ENCODE data around the gene G6PC3.

Gene G6PC3

GRCh38 chr17:44091200-44091997 lies 20.9 kb downstream of the G6PC3 start:
- no peak overlapping the region for H3K4me3 ChIP-seq (ENCODE audit: low read depth, low read length)
- TF ChIP-seq, protein P1, sequence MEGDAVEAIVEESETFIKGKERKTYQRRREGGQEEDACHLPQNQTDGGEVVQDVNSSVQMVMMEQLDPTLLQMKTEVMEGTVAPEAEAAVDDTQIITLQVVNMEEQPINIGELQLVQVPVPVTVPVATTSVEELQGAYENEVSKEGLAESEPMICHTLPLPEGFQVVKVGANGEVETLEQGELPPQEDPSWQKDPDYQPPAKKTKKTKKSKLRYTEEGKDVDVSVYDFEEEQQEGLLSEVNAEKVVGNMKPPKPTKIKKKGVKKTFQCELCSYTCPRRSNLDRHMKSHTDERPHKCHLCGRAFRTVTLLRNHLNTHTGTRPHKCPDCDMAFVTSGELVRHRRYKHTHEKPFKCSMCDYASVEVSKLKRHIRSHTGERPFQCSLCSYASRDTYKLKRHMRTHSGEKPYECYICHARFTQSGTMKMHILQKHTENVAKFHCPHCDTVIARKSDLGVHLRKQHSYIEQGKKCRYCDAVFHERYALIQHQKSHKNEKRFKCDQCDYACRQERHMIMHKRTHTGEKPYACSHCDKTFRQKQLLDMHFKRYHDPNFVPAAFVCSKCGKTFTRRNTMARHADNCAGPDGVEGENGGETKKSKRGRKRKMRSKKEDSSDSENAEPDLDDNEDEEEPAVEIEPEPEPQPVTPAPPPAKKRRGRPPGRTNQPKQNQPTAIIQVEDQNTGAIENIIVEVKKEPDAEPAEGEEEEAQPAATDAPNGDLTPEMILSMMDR (IDR thresholded peaks at IDR 0.05; ENCODE audit: borderline replicate concordance, insufficient read depth, low read depth, low read length) = no peak

DNA sequence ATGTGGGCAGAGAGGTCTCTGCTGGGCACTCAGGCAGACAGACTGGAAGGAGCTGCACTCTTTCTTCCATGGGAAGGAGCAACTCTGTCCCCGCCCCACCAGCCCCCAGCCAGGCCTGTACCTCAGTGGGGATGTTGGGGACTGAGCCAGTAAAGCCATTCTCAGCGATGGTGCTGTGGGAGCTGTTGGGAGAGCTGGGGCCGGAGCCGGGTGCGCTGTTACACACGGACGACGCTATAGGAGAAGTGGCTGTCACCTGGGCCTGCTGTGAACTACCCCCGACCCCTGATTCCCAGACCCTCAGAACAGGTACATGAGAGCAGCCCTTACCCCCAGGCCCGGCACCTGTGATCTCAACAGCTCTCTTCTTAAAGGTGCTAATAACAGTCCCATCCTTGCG lies 21.5 kb downstream of the G6PC3 start:
- TF ChIP-seq, protein P1 (IDR thresholded peaks at IDR 0.05; ENCODE audit: borderline replicate concordance, insufficient read depth, low read depth, low read length) = no peak
- H3K4me3 ChIP-seq (ENCODE audit: low read depth, low read length) = no peak overlapping the region

GRCh38 chr17:44093231-44093900 lies 22.8 kb downstream of the G6PC3 start:
- TF ChIP-seq, protein P1 (IDR thresholded peaks at IDR 0.05; ENCODE audit: borderline replicate concordance, insufficient read depth, low read depth, low read length) = no peak
- no peak overlapping the region for H3K4me3 ChIP-seq (ENCODE audit: low read depth, low read length)

DNA sequence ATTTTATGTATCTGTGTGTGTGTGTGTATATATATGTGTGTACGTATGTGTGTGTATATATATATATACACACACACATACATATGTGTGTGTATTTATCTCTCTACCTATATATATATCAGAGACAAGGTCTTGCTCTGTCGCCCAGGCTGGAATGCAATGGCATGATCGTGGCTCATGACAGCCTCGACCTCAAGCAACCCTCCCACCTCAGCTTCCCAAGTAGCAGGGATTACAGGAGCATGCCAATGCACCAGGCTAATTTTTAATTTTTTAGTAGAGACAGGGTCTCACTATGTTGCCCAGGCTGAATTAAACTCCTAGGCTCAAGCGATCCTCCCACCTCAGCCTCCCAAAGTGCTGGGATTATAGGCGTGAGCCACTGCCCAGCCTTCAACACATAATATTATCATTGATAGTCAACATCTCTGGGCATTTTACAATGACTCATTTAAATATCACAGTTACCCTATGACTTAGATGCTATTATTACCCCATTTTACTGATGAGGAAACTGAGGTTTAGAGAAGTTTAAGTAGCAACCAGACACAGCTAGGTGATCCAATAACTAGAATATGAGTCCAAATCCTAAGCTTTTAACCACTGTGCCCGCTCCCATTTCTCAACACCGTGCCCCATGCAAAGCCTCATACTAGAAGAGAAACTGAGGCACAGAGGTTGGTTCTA lies 24.3 kb downstream of the G6PC3 start:
- no peak overlapping the region for H3K4me3 ChIP-seq (ENCODE audit: low read depth, low read length)
- TF ChIP-seq, protein P1 (IDR thresholded peaks at IDR 0.05; ENCODE audit: borderline replicate concordance, insufficient read depth, low read depth, low read length) = no peak

DNA sequence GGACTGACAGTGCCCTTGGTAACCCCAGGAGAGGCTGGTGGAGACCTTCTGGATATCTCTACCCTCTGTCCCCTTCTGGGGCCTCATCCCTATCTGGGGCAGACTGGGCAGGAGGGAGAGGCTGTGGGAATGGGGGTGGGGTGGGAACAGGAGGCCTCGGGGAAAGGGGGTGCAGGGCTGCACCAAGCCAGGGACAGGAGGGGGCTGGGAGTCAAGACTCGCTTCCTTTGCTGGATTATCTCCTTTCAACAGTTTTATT lies 24.8 kb downstream of the G6PC3 start:
- TF ChIP-seq, protein P1 (IDR thresholded peaks at IDR 0.05; ENCODE audit: borderline replicate concordance, insufficient read depth, low read depth, low read length) = no peak
- H3K4me3 ChIP-seq (ENCODE audit: low read depth, low read length) = no peak overlapping the region

DNA sequence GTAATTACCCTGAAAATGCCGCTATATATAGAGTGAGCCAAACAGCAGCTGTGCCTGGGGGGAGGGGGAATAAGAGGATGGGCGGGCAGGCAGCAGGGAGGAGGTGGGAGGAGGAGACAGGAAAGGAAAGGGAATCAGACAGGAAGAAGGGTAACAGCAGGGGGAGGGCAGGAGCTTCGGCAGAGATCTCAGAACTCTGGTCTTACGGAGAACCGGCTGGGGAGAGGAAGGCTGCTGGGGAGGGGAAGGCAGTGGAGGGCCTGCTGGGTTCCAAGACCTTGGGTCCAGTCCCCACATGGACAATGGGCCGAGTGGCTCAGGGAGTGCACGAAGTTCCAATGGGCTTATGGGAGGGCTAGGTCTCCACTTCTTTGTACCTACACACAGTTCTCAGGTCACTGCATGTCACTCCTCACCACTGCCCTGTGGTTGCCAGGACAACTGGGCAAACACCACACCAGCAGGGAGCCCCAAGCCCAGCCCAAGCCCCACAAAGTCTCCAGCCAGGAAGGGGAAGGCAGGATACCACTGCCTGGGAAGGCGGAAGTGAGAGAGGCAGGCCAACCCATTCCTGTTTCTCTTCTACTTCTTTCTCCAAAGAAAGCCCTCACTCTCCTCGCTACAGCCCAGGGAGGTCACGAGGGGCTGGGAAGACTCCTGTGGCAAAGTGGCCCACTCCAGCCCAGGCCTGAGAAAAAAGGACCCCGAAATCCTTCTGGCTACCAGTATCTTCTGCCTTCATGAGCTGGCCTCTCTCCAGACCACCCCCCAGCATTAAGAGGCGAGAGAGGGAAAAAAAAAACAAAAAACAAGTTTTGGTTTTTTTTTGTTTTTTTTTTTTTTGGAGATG lies 25.3 kb downstream of the G6PC3 start:
- TF ChIP-seq, protein P1 (IDR thresholded peaks at IDR 0.05; ENCODE audit: borderline replicate concordance, insufficient read depth, low read depth, low read length) = no peak
- H3K4me3 ChIP-seq (ENCODE audit: low read depth, low read length) = no peak overlapping the region

All from GM12875 (cell line).